ENCODE data around the gene ASB12. TPM values are rescaled to one million over a fixed set of nuclear protein-coding genes. Genes with fewer than 3 reads are reported as not detected.

ASB12 gene
- total and polyA plus RNA-seq, 10 of the 15 experiments (the other 5 are each of a cell fraction or from before 2014, with no cell fraction given) = 0.07 to 0.35 (median 0.14) TPM; not detected in 6

DNA sequence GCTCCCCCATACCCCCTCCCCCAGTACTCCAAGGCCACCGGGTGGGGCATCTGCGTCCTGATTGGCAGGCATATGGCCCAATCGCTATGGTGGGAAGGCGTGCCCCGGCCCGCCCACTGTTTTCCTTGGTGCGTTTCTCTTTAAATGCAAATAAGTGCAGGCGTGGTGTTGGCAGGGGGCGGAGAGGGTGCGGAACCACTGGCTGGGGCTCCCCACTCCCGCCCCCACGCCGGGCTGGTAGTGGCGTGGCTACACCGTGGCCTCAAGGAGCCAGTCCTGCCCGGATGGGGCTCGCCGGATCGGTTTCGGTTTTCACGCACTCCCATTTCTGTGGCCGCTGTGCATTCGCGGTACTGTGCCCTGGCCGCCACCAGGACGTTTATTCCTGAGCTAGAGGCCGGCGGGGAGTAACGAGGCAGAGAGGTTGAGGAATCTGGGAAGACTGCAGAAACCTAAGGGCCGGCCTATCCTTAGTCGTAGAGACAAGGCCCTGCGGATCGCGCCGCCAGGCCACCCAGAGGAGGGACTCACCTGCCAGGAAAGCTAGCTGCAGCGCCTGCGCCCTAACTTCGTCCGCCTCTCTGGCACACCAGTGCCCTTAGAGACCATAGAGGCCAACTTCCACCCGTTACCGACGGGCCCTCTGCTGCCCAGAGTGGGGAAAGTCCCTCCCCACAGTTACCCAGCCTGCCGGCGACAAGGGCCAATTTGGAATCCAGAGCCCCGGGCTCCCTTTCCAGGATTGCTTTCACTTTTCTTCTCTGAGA is 24.5 kb downstream of the ASB12 start (continued):
- TF ChIP-seq TCF3 (IDR thresholded peaks at IDR 0.05; ENCODE audit: borderline replicate concordance, insufficient read depth, low read depth, low read length) (no peak), BMI1 (IDR thresholded peaks at IDR 0.05; ENCODE audit: borderline replicate concordance) (no peak), ATF7 (IDR thresholded peaks at IDR 0.05; ENCODE audit: low read depth) (no peak), SREBF1 (IDR thresholded peaks at IDR 0.05; ENCODE audit: low read length) (no peak), BRCA1 (IDR thresholded peaks at IDR 0.05; ENCODE audit: low read depth, low read length) (no peak), CBX3 (IDR thresholded peaks at IDR 0.05; ENCODE audit: borderline replicate concordance, low read depth) (no peak), RELB (IDR thresholded peaks at IDR 0.05; ENCODE audit: low read depth) (peak; percentile 42; the same call in 1 of the 2 replicates), TCF12 (IDR thresholded peaks at IDR 0.05; ENCODE audit: low read depth, low read length) (no peak), DPF2 (IDR thresholded peaks at IDR 0.05) (peak; percentile 73), CREB1 (IDR thresholded peaks at IDR 0.05; ENCODE audit: low read depth) (peak; percentile 36; the same call in 1 of the 2 replicates), BHLHE40 (IDR thresholded peaks at IDR 0.05; ENCODE audit: borderline replicate concordance in 1 of 2, low read depth in 2 of 2, low read length in 1 of 2) (no peak), MTA3 (IDR thresholded peaks at IDR 0.05; ENCODE audit: borderline replicate concordance, low read length) (no peak), BACH1 (IDR thresholded peaks at IDR 0.05; ENCODE audit: borderline replicate concordance) (no peak), SREBF2 (IDR thresholded peaks at IDR 0.05; ENCODE audit: low read length) (no peak), MLLT1 (IDR thresholded peaks at IDR 0.05) (0 out of 2 replicates have a peak, but pooled peaks have one; percentile 41), NR2C1 (IDR thresholded peaks at IDR 0.05) (no peak), SP1 (IDR thresholded peaks at IDR 0.05; ENCODE audit: low read depth, low read length) (peak; percentile 95)
- TF ChIP-seq, protein P1, sequence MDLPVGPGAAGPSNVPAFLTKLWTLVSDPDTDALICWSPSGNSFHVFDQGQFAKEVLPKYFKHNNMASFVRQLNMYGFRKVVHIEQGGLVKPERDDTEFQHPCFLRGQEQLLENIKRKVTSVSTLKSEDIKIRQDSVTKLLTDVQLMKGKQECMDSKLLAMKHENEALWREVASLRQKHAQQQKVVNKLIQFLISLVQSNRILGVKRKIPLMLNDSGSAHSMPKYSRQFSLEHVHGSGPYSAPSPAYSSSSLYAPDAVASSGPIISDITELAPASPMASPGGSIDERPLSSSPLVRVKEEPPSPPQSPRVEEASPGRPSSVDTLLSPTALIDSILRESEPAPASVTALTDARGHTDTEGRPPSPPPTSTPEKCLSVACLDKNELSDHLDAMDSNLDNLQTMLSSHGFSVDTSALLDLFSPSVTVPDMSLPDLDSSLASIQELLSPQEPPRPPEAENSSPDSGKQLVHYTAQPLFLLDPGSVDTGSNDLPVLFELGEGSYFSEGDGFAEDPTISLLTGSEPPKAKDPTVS (IDR thresholded peaks at IDR 0.05; ENCODE audit: low read depth, low read length) = no peak
- TF ChIP-seq, protein P2, sequence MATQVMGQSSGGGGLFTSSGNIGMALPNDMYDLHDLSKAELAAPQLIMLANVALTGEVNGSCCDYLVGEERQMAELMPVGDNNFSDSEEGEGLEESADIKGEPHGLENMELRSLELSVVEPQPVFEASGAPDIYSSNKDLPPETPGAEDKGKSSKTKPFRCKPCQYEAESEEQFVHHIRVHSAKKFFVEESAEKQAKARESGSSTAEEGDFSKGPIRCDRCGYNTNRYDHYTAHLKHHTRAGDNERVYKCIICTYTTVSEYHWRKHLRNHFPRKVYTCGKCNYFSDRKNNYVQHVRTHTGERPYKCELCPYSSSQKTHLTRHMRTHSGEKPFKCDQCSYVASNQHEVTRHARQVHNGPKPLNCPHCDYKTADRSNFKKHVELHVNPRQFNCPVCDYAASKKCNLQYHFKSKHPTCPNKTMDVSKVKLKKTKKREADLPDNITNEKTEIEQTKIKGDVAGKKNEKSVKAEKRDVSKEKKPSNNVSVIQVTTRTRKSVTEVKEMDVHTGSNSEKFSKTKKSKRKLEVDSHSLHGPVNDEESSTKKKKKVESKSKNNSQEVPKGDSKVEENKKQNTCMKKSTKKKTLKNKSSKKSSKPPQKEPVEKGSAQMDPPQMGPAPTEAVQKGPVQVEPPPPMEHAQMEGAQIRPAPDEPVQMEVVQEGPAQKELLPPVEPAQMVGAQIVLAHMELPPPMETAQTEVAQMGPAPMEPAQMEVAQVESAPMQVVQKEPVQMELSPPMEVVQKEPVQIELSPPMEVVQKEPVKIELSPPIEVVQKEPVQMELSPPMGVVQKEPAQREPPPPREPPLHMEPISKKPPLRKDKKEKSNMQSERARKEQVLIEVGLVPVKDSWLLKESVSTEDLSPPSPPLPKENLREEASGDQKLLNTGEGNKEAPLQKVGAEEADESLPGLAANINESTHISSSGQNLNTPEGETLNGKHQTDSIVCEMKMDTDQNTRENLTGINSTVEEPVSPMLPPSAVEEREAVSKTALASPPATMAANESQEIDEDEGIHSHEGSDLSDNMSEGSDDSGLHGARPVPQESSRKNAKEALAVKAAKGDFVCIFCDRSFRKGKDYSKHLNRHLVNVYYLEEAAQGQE (IDR thresholded peaks at IDR 0.05; ENCODE audit: low read depth, low read length) = no peak
- TF ChIP-seq, protein P3, sequence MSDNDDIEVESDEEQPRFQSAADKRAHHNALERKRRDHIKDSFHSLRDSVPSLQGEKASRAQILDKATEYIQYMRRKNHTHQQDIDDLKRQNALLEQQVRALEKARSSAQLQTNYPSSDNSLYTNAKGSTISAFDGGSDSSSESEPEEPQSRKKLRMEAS (IDR thresholded peaks at IDR 0.05; ENCODE audit: low read depth, low read length) = no peak; the same call in 1 of the 2 replicates

Measured in GM12878 (cell line).